Activated CD4-positive, alpha-beta T cell treated with anti-CD3 and anti-CD28 coated beads for 1 hour (primary cell): ENCODE data around the gene PAK3.

ENCODE experiments used
- DNase-seq: peaks from one replicate; pipeline ENCODE4 v3.0.0-alpha.2; 2020

The PAK3 gene

GRCh38 chrX:111265486-111265885 is 169.5 kb downstream of the PAK3 start:
- DNase-seq, result no peak

- no peak for DNase-seq
These were observed 172.5 kb downstream of the PAK3 start for GRCh38 chrX:111268506-111268905.

- DNase-seq, result no peak
These were observed 174.3 kb downstream of the PAK3 start, which contains the start of gene CAPN6 for GRCh38 chrX:111270339-111270738. CAPN6 (minus strand) TSS chrX:111270483; CDS start chrX:111263936, 6,547 bp downstream.
